Lung (tissue), 12 donors: ENCODE results near the gene STARD3NL. TPM values are rescaled to one million over a fixed set of nuclear protein-coding genes. Genes with fewer than 3 reads are reported as not detected.

ENCODE experiments used
- ATAC-seq: fragments of 200-7000 bp; cut with Tn5 transposase; one replicate; pipeline ENCODE4 v1.9.1; 2020; ENCODE audit warnings: moderate number of reproducible peaks; ENCODE audit not compliant: insufficient read depth, low FRiP score
- DNase-seq, 3 donors: peaks; one replicate each; pipeline ENCODE4 v3.0.0-alpha.2; 2013 to 2017
- H3K27ac ChIP-seq, 2 donors: one replicate each; pipeline ENCODE4 v1.5.1; 2013; ENCODE audit warnings: mild to moderate bottlenecking in 2 of 2, moderate library complexity in 2 of 2, control low read depth in 1 of 2, inconsistent platforms in 1 of 2, low read depth in 1 of 2, low read length in 1 of 2
- H3K27me3 ChIP-seq, 3 donors: one replicate each; pipeline ENCODE4 v1.5.1; 2013; ENCODE audit warnings: low read length in 2 of 3; ENCODE audit not compliant: control insufficient read depth in 3 of 3, insufficient read depth in 3 of 3
- H3K36me3 ChIP-seq, 4 donors: one replicate each; pipeline ENCODE4 v1.5.1; 2013; ENCODE audit warnings: low read length in 4 of 4, mild to moderate bottlenecking in 1 of 4, moderate library complexity in 1 of 4; ENCODE audit not compliant: control insufficient read depth in 4 of 4, insufficient read depth in 4 of 4
- H3K4me1 ChIP-seq, 5 donors: one replicate each; pipeline ENCODE4 v1.5.1; 2013; ENCODE audit warnings: low read length in 5 of 5, mild to moderate bottlenecking in 2 of 5, moderate library complexity in 1 of 5; ENCODE audit not compliant: control insufficient read depth in 5 of 5, insufficient read depth in 5 of 5
- H3K4me3 ChIP-seq: one replicate; pipeline ENCODE4 v1.5.1; 2013; ENCODE audit warnings: mild to moderate bottlenecking, control low read depth, moderate library complexity
- H3K9ac ChIP-seq, 2 donors: one replicate each; pipeline ENCODE4 v1.5.1; 2013; ENCODE audit warnings: low read length in 2 of 2, control low read depth in 1 of 2; ENCODE audit not compliant: insufficient read depth in 1 of 2
- H3K9me3 ChIP-seq, 4 donors: one replicate each; pipeline ENCODE4 v1.5.1; 2013; ENCODE audit warnings: low read length in 3 of 4, mild to moderate bottlenecking in 1 of 4, moderate library complexity in 1 of 4; ENCODE audit not compliant: control insufficient read depth in 4 of 4, insufficient read depth in 3 of 4
- CTCF ChIP-seq: IDR thresholded peaks from 2 replicates; pipeline ENCODE4 v1.5.1; 2012; ENCODE audit warnings: mild to moderate bottlenecking; ENCODE audit errors: control extremely low read depth, extremely low read depth
- WGBS, 2 donors: extraction: QIAGEN DNeasy Blood & Tissue Kit; methylation state at CpG; one replicate each; pipeline ENCODE4 v1.1.7; 2013; 5-methylcytosine and 5-hydroxymethylcytosine counted together
- polyA plus RNA-seq, 2 donors: library from polyadenylated mRNA; stranded (reverse); fragments of 200-250 nt; gene quantifications; one replicate each; pipeline ENCODE4 v1.2.1, GENCODE V29; 2013
- total RNA-seq, 2 donors: library from RNA; depleted of rRNA in 1 of 2; stranded (reverse); fragments of >200 nt in 1 of 2; gene quantifications; one replicate each; pipeline ENCODE4 v1.2.1, GENCODE V29; 2014 to 2021
- donor health status: control.
- donor health status: control.
- donor health status: Bipolar disorder and iron deficiency.
- donor health status: healthy.
- donor health status: DM: yes; HTN: yes; CAD: no.

STARD3NL gene
- total and polyA plus RNA-seq, 4 donors, result 33.6 to 87.1 (median 60.3) TPM

- Histone ChIP-seq H3K4me1 (peaks cover 0 to 22% (median 12%) of the 10 kb centered on the region in 5 donors), H3K9me3 (no peaks in the 10 kb centered on the region), H3K9ac (peak overlapping the region in 1 of 2 donors; percentile 97), H3K4me3 (peak overlapping the region; percentile 83), H3K27ac (peak overlapping the region; percentile 85 to 86), H3K36me3 (no peaks in the 10 kb centered on the region), H3K27me3 (no peaks in the 10 kb centered on the region)
- DNase-seq, result no peak
- ATAC-seq, result no peak
- 3 to 6% methylated on average over 15 of the region's 15 CpGs for WGBS, 2 donors
- TF ChIP-seq CTCF, result no peak
These were observed 433 bp upstream of the STARD3NL start for GRCh38 chr7:38177621-38178003.

- H3K9me3 ChIP-seq, result no peaks in the 10 kb centered on the region
- ATAC-seq (peak; percentile 27), DNase-seq (peak in 2 of 3 donors; percentile 75 to 81)
- peak overlapping the region; percentile 86 to 94 for H3K9ac ChIP-seq
- peak overlapping the region; percentile 78 to 97 for H3K27ac ChIP-seq
- H3K36me3 ChIP-seq, result no peaks in the 10 kb centered on the region
- H3K4me1 ChIP-seq, result peaks cover 0 to 22% (median 12%) of the 10 kb centered on the region in 5 donors
- TF ChIP-seq CTCF, result no peak
- WGBS, 2 donors, result 8% methylated on average over 15 of the region's 15 CpGs
- H3K4me3 ChIP-seq, result peak overlapping the region; percentile 83
- H3K27me3 ChIP-seq, result no peaks in the 10 kb centered on the region
These were observed 775 bp downstream of the STARD3NL start for GRCh38 chr7:38178695-38179344.

GRCh38 chr7:38179776-38180226, 1.8 kb downstream of the STARD3NL start:
- peak overlapping the region in 1 of 2 donors; percentile 54 for H3K9ac ChIP-seq
- no peaks in the 10 kb centered on the region for H3K27me3 ChIP-seq
- ATAC-seq (no peak), DNase-seq (peak in 2 of 3 donors; percentile 62 to 74)
- H3K4me1 ChIP-seq, result peaks cover 0 to 22% (median 12%) of the 10 kb centered on the region in 5 donors
- H3K4me3 ChIP-seq, result peak overlapping the region; percentile 31
- H3K36me3 ChIP-seq, result no peaks in the 10 kb centered on the region
- H3K27ac ChIP-seq, result peak overlapping the region in 1 of 2 donors; percentile 48
- TF ChIP-seq CTCF, result no peak
- WGBS, 2 donors, result 10 to 13% methylated on average over 2 of the region's 2 CpGs
- H3K9me3 ChIP-seq, result no peaks in the 10 kb centered on the region

- no peak for TF ChIP-seq CTCF
- Histone ChIP-seq H3K27ac (no peak overlapping the region), H3K4me3 (no peak overlapping the region), H3K9me3 (no peaks in the 10 kb centered on the region), H3K36me3 (no peaks in the 10 kb centered on the region), H3K27me3 (no peaks in the 10 kb centered on the region), H3K9ac (no peak overlapping the region), H3K4me1 (peaks cover 3 to 29% (median 12%) of the 10 kb centered on the region in 5 donors)
- WGBS, 2 donors, result 35 to 66% methylated on average over 1 of the region's 1 CpG
- DNase-seq (no peak), ATAC-seq (no peak)
These were observed 3.1 kb downstream of the STARD3NL start for GRCh38 chr7:38181111-38181510.
